H1 (cell line): ENCODE measurements around the gene ANXA6. TPM values are rescaled to one million over a fixed set of nuclear protein-coding genes. Genes with fewer than 3 reads are reported as not detected.

Experiments
- CTCF ChIA-PET: fragments of 300-600 bp; sonication (Branson Sonifier 250); formaldehyde crosslinking; loops from one replicate; lab custom pipeline; 2021; ENCODE audit not compliant: partially characterized antibody; lab: Charles Lee
- POLR2A ChIA-PET: fragments of 300-600 bp; sonication (Branson Sonifier 250); formaldehyde crosslinking; loops from one replicate; lab custom pipeline; 2021; ENCODE audit warnings: inconsistent platforms; ENCODE audit not compliant: partially characterized antibody; lab: Charles Lee
- DNase-seq, 2 experiments: peaks; one replicate each; pipeline versions ENCODE4 v3.0.0 to v3.0.0-alpha.2; 2010 to 2022; ENCODE audit warnings: low spot score in 2 of 2, low read depth in 1 of 2, mixed read lengths in 1 of 2
- FAIRE-seq: peaks from 2 replicates; lab custom pipeline; 2011; peaks lifted over from hg19 to GRCh38; lab: Jason Lieb, UNC
- H2AFZ ChIP-seq: 2 replicates; pipeline ENCODE4 v1.8.1; 2012; ENCODE audit warnings: low read length, inconsistent platforms
- H2AK5ac ChIP-seq: 2 replicates; pipeline ENCODE4 v1.6.1; 2013; ENCODE audit warnings: low read depth, low read length
- H2BK120ac ChIP-seq: replicated peaks from 2 replicates; pipeline ENCODE3; 2013; ENCODE audit warnings: low read depth, low read length, inconsistent platforms
- H2BK12ac ChIP-seq: 2 replicates; pipeline ENCODE4 v1.6.1; 2013; ENCODE audit warnings: low read depth, low read length
- H2BK15ac ChIP-seq: 2 replicates; pipeline ENCODE4 v1.6.1; 2013; ENCODE audit warnings: low read length
- H2BK20ac ChIP-seq: 2 replicates; pipeline ENCODE4 v1.6.1; 2013; ENCODE audit warnings: low read length
- H2BK5ac ChIP-seq: 2 replicates; pipeline ENCODE4 v1.6.1; 2013; ENCODE audit warnings: low read depth, low read length
- H3K14ac ChIP-seq: 2 replicates; pipeline ENCODE4 v1.6.1; 2013; ENCODE audit warnings: inconsistent platforms; ENCODE audit not compliant: insufficient read length
- H3K18ac ChIP-seq: 2 replicates; pipeline ENCODE4 v1.6.1; 2013; ENCODE audit warnings: low read length; ENCODE audit errors: extremely low read depth
- H3K23ac ChIP-seq: 2 replicates; pipeline ENCODE4 v1.6.1; 2013; ENCODE audit warnings: inconsistent platforms; ENCODE audit not compliant: insufficient read length
- H3K23me2 ChIP-seq: 2 replicates; pipeline ENCODE4 v1.6.1; 2013; ENCODE audit warnings: low read depth, low read length
- H3K27ac ChIP-seq: 2 replicates; pipeline ENCODE4 v1.6.1; 2011; ENCODE audit warnings: low read depth, low read length, inconsistent platforms
- H3K27me3 ChIP-seq, 4 experiments: replicated peaks in 1 of 4; 1 replicate in 1 of 4; 2 replicates in 3 of 4; pipeline versions ENCODE4 v1.6.1 to v1.8.1; 2011 to 2013; ENCODE audit warnings: low read length in 3 of 4, mild to moderate bottlenecking in 3 of 4, inconsistent platforms in 2 of 4, mixed read lengths in 2 of 4, moderate library complexity in 1 of 4; ENCODE audit not compliant: control insufficient read depth in 3 of 4, insufficient read depth in 3 of 4; ENCODE audit errors: extremely low read depth in 1 of 4
- H3K36me3 ChIP-seq, 4 experiments: 2 replicates each; pipeline versions ENCODE4 v1.6.1 to v1.8.1; 2011 to 2013; ENCODE audit warnings: mild to moderate bottlenecking in 4 of 4, low read length in 3 of 4, moderate library complexity in 2 of 4, control low read depth in 1 of 4, inconsistent platforms in 1 of 4; ENCODE audit not compliant: insufficient read depth in 4 of 4, control insufficient read depth in 2 of 4
- H3K4ac ChIP-seq: replicated peaks from 2 replicates; pipeline ENCODE3; 2013; ENCODE audit warnings: low read length, low read depth, mixed read lengths, inconsistent platforms; ENCODE audit not compliant: insufficient read length
- H3K4me1 ChIP-seq, 4 experiments: replicated peaks in 1 of 4; 1 replicate in 1 of 4; 2 replicates in 3 of 4; pipeline versions ENCODE4 v1.6.1 to v1.8.1; 2011 to 2013; ENCODE audit warnings: low read length in 3 of 4, inconsistent platforms in 2 of 4, mixed read lengths in 1 of 4; ENCODE audit not compliant: insufficient read depth in 4 of 4, control insufficient read depth in 3 of 4
- H3K4me2 ChIP-seq, 2 experiments: 2 replicates each; pipeline versions ENCODE4 v1.6.1 to v1.8.1; 2011 to 2013; ENCODE audit warnings: low read depth in 2 of 2, low read length in 2 of 2, control low read depth in 1 of 2, inconsistent platforms in 1 of 2, mild to moderate bottlenecking in 1 of 2; ENCODE audit not compliant: insufficient read depth in 1 of 2
- H3K4me3 ChIP-seq, 4 experiments: fragments of 200-600, 300-600 bp in 1 of 4; sonication (generic), shearing (Covaris generic), sonication (Bioruptor Twin) in 1 of 4; 2 replicates each; pipeline versions ENCODE4 v1.5.1 to v1.8.1; 2011 to 2016; ENCODE audit warnings: low read length in 4 of 4, low read depth in 3 of 4, control low read depth in 2 of 4, inconsistent platforms in 2 of 4, mild to moderate bottlenecking in 2 of 4, mixed read lengths in 1 of 4, moderate library complexity in 1 of 4; ENCODE audit not compliant: insufficient read depth in 2 of 4; ENCODE audit errors: extremely low read depth in 1 of 4
- H3K56ac ChIP-seq: replicated peaks from 2 replicates; pipeline ENCODE3; 2013; ENCODE audit warnings: low read depth, mild to moderate bottlenecking, mixed read lengths, low read length, inconsistent platforms; ENCODE audit not compliant: insufficient read length
- H3K79me1 ChIP-seq: 2 replicates; pipeline ENCODE4 v1.6.1; 2013; ENCODE audit warnings: low read depth, low read length, control low read depth
- H3K79me2 ChIP-seq, 2 experiments: 2 replicates each; pipeline versions ENCODE4 v1.6.1 to v1.8.1; 2012 to 2013; ENCODE audit warnings: low read length in 2 of 2, mild to moderate bottlenecking in 2 of 2, inconsistent platforms in 1 of 2; ENCODE audit not compliant: insufficient read depth in 2 of 2, control insufficient read depth in 1 of 2
- H3K9ac ChIP-seq, 4 experiments: replicated peaks in 1 of 4; 1 replicate in 1 of 4; 2 replicates in 3 of 4; pipeline versions ENCODE4 v1.6.1 to v1.8.1; 2011 to 2013; ENCODE audit warnings: low read depth in 3 of 4, low read length in 3 of 4, control low read depth in 2 of 4, mild to moderate bottlenecking in 2 of 4, moderate library complexity in 2 of 4, inconsistent platforms in 1 of 4; ENCODE audit errors: extremely low read depth in 1 of 4
- H3K9me3 ChIP-seq, 2 experiments: 2 replicates each; pipeline versions ENCODE4 v1.6.1 to v1.8.1; 2012 to 2013; ENCODE audit warnings: mild to moderate bottlenecking in 2 of 2, moderate library complexity in 2 of 2, control low read depth in 1 of 2, inconsistent platforms in 1 of 2, low read depth in 1 of 2, low read length in 1 of 2, mixed read lengths in 1 of 2; ENCODE audit not compliant: insufficient read depth in 2 of 2
- H4K20me1 ChIP-seq, 2 experiments: replicated peaks in 1 of 2; 2 replicates each; pipeline versions ENCODE3 to v1.8.1; 2011 to 2013; ENCODE audit warnings: inconsistent platforms in 2 of 2, low read length in 2 of 2, mild to moderate bottlenecking in 1 of 2; ENCODE audit not compliant: insufficient read depth in 2 of 2, control insufficient read depth in 1 of 2
- H4K5ac ChIP-seq: 2 replicates; pipeline ENCODE4 v1.6.1; 2013; ENCODE audit warnings: low read length, low read depth, mixed read lengths, inconsistent platforms; ENCODE audit not compliant: insufficient read length
- H4K8ac ChIP-seq: 2 replicates; pipeline ENCODE4 v1.8.0; 2013; ENCODE audit warnings: mild to moderate bottlenecking, moderate library complexity, low read length, inconsistent platforms; ENCODE audit not compliant: insufficient read depth; ENCODE audit errors: extremely low read depth
- H4K91ac ChIP-seq: replicated peaks from 2 replicates; pipeline ENCODE3; 2013; ENCODE audit warnings: low read length, mixed read lengths, inconsistent platforms; ENCODE audit not compliant: insufficient read length
- ATF3 ChIP-seq: IDR thresholded peaks from 2 replicates; pipeline ENCODE4 v1.6.1; 2011; ENCODE audit warnings: low read depth, mild to moderate bottlenecking, low read length; ENCODE audit not compliant: insufficient read depth
- JUND ChIP-seq: IDR thresholded peaks from 2 replicates; pipeline ENCODE4 v1.6.1; 2011; ENCODE audit warnings: mild to moderate bottlenecking, improper control_type of control experiment, low read length
- MAFK ChIP-seq: IDR thresholded peaks from 2 replicates; pipeline ENCODE4 v1.6.1; 2012; ENCODE audit warnings: low read depth, mild to moderate bottlenecking, improper control_type of control experiment, low read length
- MAX ChIP-seq: IDR thresholded peaks from 2 replicates; pipeline ENCODE4 v1.6.1; 2012; ENCODE audit warnings: inconsistent platforms
- NANOG ChIP-seq: IDR thresholded peaks from 2 replicates; pipeline ENCODE4 v1.6.1; 2011; ENCODE audit warnings: low read length, low read depth, mild to moderate bottlenecking, inconsistent platforms; ENCODE audit not compliant: insufficient read depth, poor library complexity, severe bottlenecking
- POLR2A ChIP-seq, 2 experiments: IDR thresholded peaks; 1 replicate in 1 of 2; 2 replicates in 1 of 2; pipeline ENCODE4 v1.6.1; 2011; ENCODE audit warnings: low read depth in 2 of 2, low read length in 2 of 2, mild to moderate bottlenecking in 2 of 2; ENCODE audit errors: control extremely low read depth in 1 of 2
- SP2 ChIP-seq: IDR thresholded peaks from 2 replicates; pipeline ENCODE4 v1.6.1; 2012; ENCODE audit warnings: mild to moderate bottlenecking, low read length, inconsistent platforms
- TAF7 ChIP-seq: optimal IDR thresholded peaks from 2 replicates; pipeline ENCODE3; 2011; ENCODE audit warnings: low read depth, mild to moderate bottlenecking, inconsistent platforms, low read length, moderate library complexity, borderline replicate concordance
- WGBS, 2 experiments: shearing (Covaris generic) in 1 of 2; methylation state at CpG; one replicate each; pipeline versions ENCODE4 v1.1.6 to v1.1.7; 2013 to 2015; ENCODE audit warnings: low lambda C conversion rate in 2 of 2, mixed read lengths in 2 of 2, inconsistent platforms in 1 of 2, low coverage in 1 of 2, missing lambda C conversion rate in 1 of 2; ENCODE audit not compliant: insufficient replicate concordance in 2 of 2, insufficient coverage in 1 of 2, insufficient read length in 1 of 2; ENCODE audit errors: extremely low coverage in 1 of 2, missing lambda C conversion rate in 1 of 2; 5-methylcytosine and 5-hydroxymethylcytosine counted together
- polyA plus RNA-seq, 7 experiments: library from polyadenylated mRNA; depleted of rRNA in 3 of 7; stranded (reverse) in 5 of 7; unstranded in 2 of 7; fragments of >200 nt in 5 of 7; fragments of 200-250 nt in 2 of 7; gene quantifications; 1 replicate in 5 of 7; 2 replicates in 1 of 7; 4 replicates in 1 of 7; pipeline versions ENCODE4 v1.2.1 to v1.2.3, GENCODE V29; 2011 to 2013; ENCODE audit warnings: missing spikeins in 2 of 7, mixed read lengths in 2 of 7
- total RNA-seq: library from RNA; stranded (reverse); fragmentation: NEBNext Ultra II Directional; extraction: Animal tissue kit (Norgen Biotek cat#: 25700); gene quantifications from 2 replicates; pipeline ENCODE4 v1.2.1, GENCODE V29; 2021

The ANXA6 gene
- total and polyA plus RNA-seq, 2 of the 8 experiments (the other 6 are each of a cell fraction or from before 2014, with no cell fraction given) = 61.3 to 78.6 TPM

- no peak for TF ChIP-seq ATF3
- TF ChIP-seq SP2 = no peak
- TF ChIP-seq MAFK = no peak
- no peak for TF ChIP-seq TAF7
- no peak for TF ChIP-seq NANOG
- no peak for TF ChIP-seq POLR2A (IDR thresholded peaks at IDR 0.05; ENCODE audit: control extremely low read depth in 1 of 2, low read depth in 2 of 2, low read length in 2 of 2)
- TF ChIP-seq MAX = no peak
- TF ChIP-seq JUND = no peak
- Histone ChIP-seq H3K18ac (no peak overlapping the region), H3K14ac (no peak overlapping the region), H3K9me3 (no peaks in the 10 kb centered on the region), H3K27ac (no peak overlapping the region), H2BK12ac (no peak overlapping the region), H3K4me3 (no peak overlapping the region), H4K8ac (no peak overlapping the region; the same call in 1 of the 2 replicates), H4K5ac (no peak overlapping the region), H3K56ac (no peak overlapping the region), H4K20me1 (no peaks in the 10 kb centered on the region), H2AFZ (no peak overlapping the region), H2AK5ac (no peak overlapping the region), H3K9ac (no peak overlapping the region), H2BK5ac (no peak overlapping the region), H3K27me3 (no peaks in the 10 kb centered on the region), H3K4ac (no peak overlapping the region), H2BK15ac (no peak overlapping the region), H4K91ac (no peak overlapping the region), H2BK120ac (no peak overlapping the region), H3K23me2 (no peaks in the 10 kb centered on the region), H3K4me2 (no peak overlapping the region), H3K79me1 (no peaks in the 10 kb centered on the region), H2BK20ac (no peak overlapping the region), H3K79me2 (no peaks in the 10 kb centered on the region), H3K36me3 (no peaks in the 10 kb centered on the region; a peak in 1 of 8 replicates), H3K23ac (no peak overlapping the region), H3K4me1 (peaks cover 0 to 4% (median 2%) of the 10 kb centered on the region in 4 experiments; a peak in 3 of 7 replicates)
- FAIRE-seq (no peak), DNase-seq (no peak)
- ChIA-PET CTCF (interaction anchor here (1.0 to 2.4 kb wide), 3 partner anchors 12 to 56 kb away, joined by 3 to 7 read pairs (median 7); no protein-coding TSS in a partner anchor), POLR2A (no interaction called here)
- WGBS, 2 experiments = 85% methylated on average over 8 of the region's 8 CpGs; no CpG with 5 or more reads in 1 of the 2 experiments
These were observed 25.4 kb upstream of the ANXA6 start for GRCh38 chr5:151182976-151183375.
